PC-3 (cell line): ENCODE measurements around the gene SPOUT1. TPM values are rescaled to one million over a fixed set of nuclear protein-coding genes. Genes with fewer than 3 reads are reported as not detected.

Experiments
- ATAC-seq: fragments of 200-7000 bp; cut with Tn5 transposase; 2 replicates; pipeline ENCODE4 v1.9.1; 2020; ENCODE audit warnings: mild to moderate bottlenecking, moderate library complexity
- BruUV-seq: library from RNA; stranded (reverse); fragments of 400-500 nt; replicated peaks from 2 replicates; lab custom pipeline; 2021; lab: Mats Ljungman, UMichigan
- CTCF ChIA-PET: fragments of 300-600 bp; sonication (Branson Sonifier 250); formaldehyde crosslinking; loops from one replicate; lab custom pipeline; 2022; ENCODE audit warnings: antibody characterized with exemption; lab: Charles Lee
- POLR2A ChIA-PET: fragments of 300-600 bp; sonication (Branson Sonifier 250); formaldehyde crosslinking; loops from one replicate; lab custom pipeline; 2022; ENCODE audit warnings: antibody characterized with exemption; ENCODE audit not compliant: unreplicated experiment; lab: Charles Lee
- DNase-seq: peaks from one replicate; pipeline ENCODE4 v3.0.0-alpha.2; 2015
- H2AFZ ChIP-seq: fragments of 300-600 bp; sonication (generic); 2 replicates; pipeline ENCODE4 v1.6.0; 2016; ENCODE audit warnings: antibody characterized with exemption, low read length
- H3F3A ChIP-seq: fragments of 300-600 bp; sonication (generic); one replicate; pipeline ENCODE4 v1.6.0; 2017; ENCODE audit warnings: antibody characterized with exemption, low read length, control low read depth, mild to moderate bottlenecking; ENCODE audit not compliant: unreplicated experiment
- H3K27ac ChIP-seq: fragments of 300-600 bp; sonication (generic); 2 replicates; pipeline ENCODE4 v1.5.1; 2016; ENCODE audit warnings: mild to moderate bottlenecking, low read length
- H3K27me3 ChIP-seq: fragments of 300-600 bp; sonication (generic); 2 replicates; pipeline ENCODE4 v1.6.1; 2016; ENCODE audit warnings: low read length, mixed read lengths
- H3K36me3 ChIP-seq: fragments of 300-600 bp; sonication (generic); 2 replicates; pipeline ENCODE4 v1.6.1; 2016; ENCODE audit warnings: low read depth, mixed run types, low read length, mixed read lengths
- H3K4me1 ChIP-seq: fragments of 300-600 bp; sonication (generic); 2 replicates; pipeline ENCODE4 v1.5.1; 2016; ENCODE audit warnings: low read length; ENCODE audit not compliant: insufficient read depth
- H3K4me2 ChIP-seq: fragments of 300-600 bp; sonication (generic); 2 replicates; pipeline ENCODE4 v1.6.0; 2016; ENCODE audit warnings: low read length
- H3K4me3 ChIP-seq: fragments of 300-600 bp; sonication (generic); 2 replicates; pipeline ENCODE4 v1.5.1; 2016; ENCODE audit warnings: mild to moderate bottlenecking, low read length, mixed read lengths
- H3K79me2 ChIP-seq: fragments of 300-600 bp; sonication (generic); 2 replicates; pipeline ENCODE4 v1.6.1; 2017; ENCODE audit warnings: low read length, mixed read lengths
- H3K9ac ChIP-seq: fragments of 300-600 bp; sonication (generic); 2 replicates; pipeline ENCODE4 v1.6.0; 2016; ENCODE audit warnings: mild to moderate bottlenecking, low read length
- H3K9me2 ChIP-seq: fragments of 300-600 bp; sonication (generic); replicated peaks from 2 replicates; pipeline ENCODE4 v1.6.1; 2016; ENCODE audit warnings: mixed run types, low read length, mixed read lengths
- H3K9me3 ChIP-seq: fragments of 300-600 bp; sonication (generic); 2 replicates; pipeline ENCODE4 v1.6.1; 2016; ENCODE audit warnings: low read length, mixed read lengths
- H4K20me1 ChIP-seq: fragments of 300-600 bp; sonication (generic); 2 replicates; pipeline ENCODE4 v1.6.1; 2016; ENCODE audit warnings: low read length, mixed read lengths
- CTCF ChIP-seq: fragments of 300-600 bp; sonication (generic); conservative IDR thresholded peaks from 2 replicates; pipeline ENCODE4 v1.5.1; 2017; ENCODE audit warnings: antibody characterized with exemption, low read depth, mild to moderate bottlenecking, low read length
- EZH2 ChIP-seq: fragments of 300-600 bp; sonication (generic); IDR thresholded peaks from one replicate; pipeline ENCODE4 v1.6.1; 2017; ENCODE audit warnings: antibody characterized with exemption, mild to moderate bottlenecking, low read length; ENCODE audit not compliant: unreplicated experiment
- EZH2phosphoT487 ChIP-seq: fragments of 300-600 bp; sonication (generic); IDR thresholded peaks from 2 replicates; pipeline ENCODE4 v1.6.1; 2018; ENCODE audit warnings: mild to moderate bottlenecking, antibody characterized with exemption, low read length, borderline replicate concordance
- intact Hi-C: fragments of 100-400 bp; cut with micrococcal nuclease; formaldehyde crosslinking; loops from 2 replicates; pipeline ENCODE4 v1.9.0; 2023
- total RNA-seq: library from RNA; depleted of rRNA; stranded (reverse); fragments of >200 nt; gene quantifications from 2 replicates; pipeline ENCODE4 v1.2.3, GENCODE V29; 2014

The SPOUT1 gene
- total RNA-seq, 1 experiment from 2014 or later: 27.2 TPM

GRCh38 chr9:128833696-128834095, 4.1 kb upstream of the SPOUT1 start:
- ChIA-PET POLR2A (no interaction called here), CTCF (no interaction called here)
- BruUV-seq: no TSS peak
- Histone ChIP-seq H4K20me1 (no peaks in the 10 kb centered on the region), H3K27ac (no peak overlapping the region), H3K27me3 (no peaks in the 10 kb centered on the region), H3K9ac (no peak overlapping the region), H3K4me1 (peaks cover 6% of the 10 kb centered on the region), H3K4me3 (no peak overlapping the region), H3K79me2 (peaks cover 7% of the 10 kb centered on the region), H3K9me2 (no peaks in the 10 kb centered on the region), H2AFZ (no peak overlapping the region), H3K36me3 (no peaks in the 10 kb centered on the region), H3K4me2 (no peak overlapping the region), H3K9me3 (no peaks in the 10 kb centered on the region), H3F3A (no peaks in the 10 kb centered on the region)
- no peak for DNase-seq
- no peak for ATAC-seq
- intact Hi-C loops: no loop called here
- TF ChIP-seq EZH2 (no peak), EZH2phosphoT487 (no peak), CTCF (no peak)

GRCh38 chr9:128828719-128829452, 708 bp downstream of the SPOUT1 start:
- no peaks in the 10 kb centered on the region for H4K20me1 ChIP-seq
- peak overlapping the region; percentile 98 for H3K4me3 ChIP-seq
- no peaks in the 10 kb centered on the region for H3F3A ChIP-seq
- no peaks in the 10 kb centered on the region for H3K9me3 ChIP-seq
- H3K4me1 ChIP-seq: peaks cover 9% of the 10 kb centered on the region
- peak; percentile 5 for ATAC-seq
- intact Hi-C loops: no loop called here
- no peak overlapping the region for H3K27ac ChIP-seq
- CTCF ChIA-PET: interaction anchor here (0.7 kb wide), 1 partner anchor 93 kb away, joined by 4 read pairs; no protein-coding TSS in a partner anchor
- DNase-seq: no peak
- TF ChIP-seq CTCF: no peak
- TF ChIP-seq EZH2phosphoT487: no peak
- no peak for TF ChIP-seq EZH2
- H3K4me2 ChIP-seq: peak overlapping the region; percentile 100
- H2AFZ ChIP-seq: peak overlapping the region; percentile 65
- H3K9me2 ChIP-seq: no peaks in the 10 kb centered on the region
- H3K79me2 ChIP-seq: peaks cover 17% of the 10 kb centered on the region
- peak overlapping the region; percentile 89 for H3K9ac ChIP-seq
- TSS peak; percentile 43 for BruUV-seq
- POLR2A ChIA-PET: interaction anchor here (0.5 kb wide), 1 partner anchor 162 kb away, joined by 4 read pairs; no protein-coding TSS in a partner anchor
- H3K36me3 ChIP-seq: no peaks in the 10 kb centered on the region; the same call in 1 of the 2 replicates
- no peaks in the 10 kb centered on the region for H3K27me3 ChIP-seq

GRCh38 chr9:128828267-128828666, 1.3 kb downstream of the SPOUT1 start:
- Histone ChIP-seq H3K27ac (no peak overlapping the region), H3K4me3 (peak overlapping the region; percentile 98), H3F3A (no peaks in the 10 kb centered on the region)

More at GRCh38 chr9:128828267-128828666, 1.3 kb downstream of the SPOUT1 start:
- Histone ChIP-seq H2AFZ (no peak overlapping the region), H3K79me2 (peaks cover 17% of the 10 kb centered on the region), H3K36me3 (no peaks in the 10 kb centered on the region; the same call in 1 of the 2 replicates), H3K27me3 (no peaks in the 10 kb centered on the region), H4K20me1 (no peaks in the 10 kb centered on the region), H3K9ac (no peak overlapping the region), H3K9me3 (no peaks in the 10 kb centered on the region), H3K4me2 (peak overlapping the region; percentile 100), H3K9me2 (no peaks in the 10 kb centered on the region), H3K4me1 (peaks cover 9% of the 10 kb centered on the region)
- ChIA-PET CTCF (no interaction called here), POLR2A (no interaction called here)
- intact Hi-C loops: no loop called here
- ATAC-seq (no peak), DNase-seq (no peak)
- no peak for TF ChIP-seq EZH2
- no TSS peak for BruUV-seq
